MM.1S (cell line): ENCODE measurements around the gene NDUFC2.

Source experiments
- DNase-seq: peaks from one replicate; pipeline ENCODE4 v3.0.0-alpha.2; 2015
- H2AFZ ChIP-seq: fragments of 300-600 bp; sonication (generic); 2 replicates; pipeline ENCODE4 v1.6.0; 2016; ENCODE audit warnings: antibody characterized with exemption, low read length
- H3F3A ChIP-seq: fragments of 300-600 bp; sonication (generic); 2 replicates; pipeline ENCODE4 v1.6.1; 2016; ENCODE audit warnings: mild to moderate bottlenecking, antibody characterized with exemption, low read length, moderate library complexity, mixed read lengths; ENCODE audit not compliant: insufficient read depth
- H3K27ac ChIP-seq: fragments of 300-600 bp; sonication (generic); 2 replicates; pipeline ENCODE4 v1.5.1; 2016; ENCODE audit warnings: mild to moderate bottlenecking, low read length
- H3K27me3 ChIP-seq: fragments of 300-600 bp; sonication (generic); replicated peaks from 2 replicates; pipeline ENCODE4 v1.6.0; 2016; ENCODE audit warnings: low read length; ENCODE audit not compliant: insufficient read depth
- H3K36me3 ChIP-seq: fragments of 300-600 bp; sonication (generic); replicated peaks from 2 replicates; pipeline ENCODE4 v1.6.1; 2016; ENCODE audit warnings: mild to moderate bottlenecking, low read length, mixed read lengths; ENCODE audit not compliant: insufficient read depth
- H3K4me1 ChIP-seq: fragments of 300-600 bp; sonication (generic); 2 replicates; pipeline ENCODE4 v1.6.1; 2016; ENCODE audit warnings: low read length, mixed read lengths
- H3K4me2 ChIP-seq: fragments of 300-600 bp; sonication (generic); 2 replicates; pipeline ENCODE4 v1.6.0; 2016; ENCODE audit warnings: low read depth, low read length
- H3K4me3 ChIP-seq: fragments of 300-600 bp; sonication (generic); 2 replicates; pipeline ENCODE4 v1.5.1; 2016; ENCODE audit warnings: low read length, mixed read lengths
- H3K79me2 ChIP-seq: fragments of 300-600 bp; sonication (generic); 2 replicates; pipeline ENCODE4 v1.6.1; 2016; ENCODE audit warnings: mixed run types, low read length, mixed read lengths
- H3K9ac ChIP-seq: fragments of 300-600 bp; sonication (generic); 2 replicates; pipeline ENCODE4 v1.6.1; 2016; ENCODE audit warnings: low read length, mixed read lengths
- H3K9me2 ChIP-seq: fragments of 300-600 bp; sonication (generic); replicated peaks from 2 replicates; pipeline ENCODE4 v1.6.1; 2016; ENCODE audit warnings: mild to moderate bottlenecking, low read length, mixed read lengths; ENCODE audit not compliant: insufficient read depth
- H3K9me3 ChIP-seq: fragments of 300-600 bp; sonication (generic); replicated peaks from 2 replicates; pipeline ENCODE4 v1.6.1; 2016; ENCODE audit warnings: mild to moderate bottlenecking, low read length, mixed read lengths; ENCODE audit not compliant: insufficient read depth
- H4K20me1 ChIP-seq: fragments of 300-600 bp; sonication (generic); 2 replicates; pipeline ENCODE4 v1.6.1; 2016; ENCODE audit warnings: mild to moderate bottlenecking, low read length, moderate library complexity, mixed read lengths; ENCODE audit not compliant: insufficient read depth
- EZH2 ChIP-seq: fragments of 300-600 bp; sonication (generic); optimal IDR thresholded peaks from 2 replicates; pipeline ENCODE3; 2017; ENCODE audit warnings: low read depth, mild to moderate bottlenecking, antibody characterized with exemption, low read length, mixed read lengths
- EZH2phosphoT487 ChIP-seq: fragments of 300-600 bp; sonication (generic); IDR thresholded peaks from 2 replicates; pipeline ENCODE4 v1.6.1; 2018; ENCODE audit warnings: antibody characterized with exemption, low read length
- TF ChIP-seq, protein P1 (sequence below): fragments of 300-600 bp; sonication (generic); IDR thresholded peaks from 2 replicates; pipeline ENCODE4 v1.5.1; 2016; ENCODE audit warnings: antibody characterized with exemption, low read length, mixed read lengths

NDUFC2 gene

DNA sequence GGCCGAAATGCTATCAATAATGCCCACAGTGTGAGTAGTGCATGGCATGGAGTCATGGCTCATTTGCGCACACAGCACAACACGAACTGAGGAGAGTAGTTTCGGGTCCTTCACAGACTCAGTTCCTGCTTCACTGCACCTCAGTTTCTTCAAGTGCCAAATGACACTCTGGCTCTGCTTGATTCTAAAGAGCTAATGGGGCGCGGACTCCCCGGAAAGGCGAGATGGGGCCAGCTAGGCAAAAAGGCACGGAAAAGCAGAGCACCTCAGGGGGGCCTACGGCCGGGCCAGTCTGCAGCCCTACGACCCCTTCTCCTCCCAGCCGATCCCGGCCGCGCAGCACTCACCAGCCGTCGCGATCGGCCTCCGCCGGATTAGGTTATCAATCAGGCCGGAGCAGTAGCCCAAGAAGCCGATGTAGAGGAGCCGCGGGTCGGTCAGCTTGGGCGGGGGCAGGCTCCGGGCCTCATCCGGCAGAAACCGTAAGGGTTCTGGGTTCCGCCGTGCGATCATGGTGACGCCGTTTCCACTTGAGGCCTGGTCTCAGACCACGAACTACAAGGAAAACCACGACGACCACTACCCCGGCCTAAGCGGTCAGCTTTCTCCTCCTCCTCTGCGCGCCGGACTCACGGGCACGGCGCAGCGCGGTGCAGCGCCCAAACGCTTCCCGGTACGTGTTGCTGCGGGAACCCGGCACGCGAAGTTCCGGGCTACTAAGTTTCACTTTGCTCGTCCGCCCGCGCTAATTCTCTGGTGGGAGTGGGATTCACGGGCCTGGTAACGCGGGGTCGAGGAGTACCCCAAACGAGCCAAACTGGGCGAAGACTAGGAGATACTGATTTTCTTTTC is at the start of gene NDUFC2:
Gene NDUFC2 (minus strand): TSS at position 631 of the 852 bp plus-strand sequence. CDS start 118 bp downstream, at position 513.
- no peaks in the 10 kb centered on the region for H4K20me1 ChIP-seq
- H3F3A ChIP-seq, result no peaks in the 10 kb centered on the region
- no peaks in the 10 kb centered on the region for H3K9me2 ChIP-seq
- DNase-seq, result peak; percentile 79
- H3K27ac ChIP-seq, result peak within 1 kb of the TSS; percentile 60; the same call in 1 of the 2 replicates
- no peaks in the 10 kb centered on the region for H3K36me3 ChIP-seq
- H3K79me2 ChIP-seq, result peaks cover 53% of the 10 kb centered on the region
- H3K9ac ChIP-seq, result peak within 1 kb of the TSS; percentile 90
- no peaks in the 10 kb centered on the region for H3K9me3 ChIP-seq
- H3K4me2 ChIP-seq, result peak within 1 kb of the TSS; percentile 76
- no peaks in the 10 kb centered on the region for H3K27me3 ChIP-seq
- H3K4me1 ChIP-seq, result peaks cover 8% of the 10 kb centered on the region
- no peak for TF ChIP-seq EZH2phosphoT487
- peak within 1 kb of the TSS; percentile 92 for H3K4me3 ChIP-seq
- peak within 1 kb of the TSS; percentile 88 for H2AFZ ChIP-seq

DNA sequence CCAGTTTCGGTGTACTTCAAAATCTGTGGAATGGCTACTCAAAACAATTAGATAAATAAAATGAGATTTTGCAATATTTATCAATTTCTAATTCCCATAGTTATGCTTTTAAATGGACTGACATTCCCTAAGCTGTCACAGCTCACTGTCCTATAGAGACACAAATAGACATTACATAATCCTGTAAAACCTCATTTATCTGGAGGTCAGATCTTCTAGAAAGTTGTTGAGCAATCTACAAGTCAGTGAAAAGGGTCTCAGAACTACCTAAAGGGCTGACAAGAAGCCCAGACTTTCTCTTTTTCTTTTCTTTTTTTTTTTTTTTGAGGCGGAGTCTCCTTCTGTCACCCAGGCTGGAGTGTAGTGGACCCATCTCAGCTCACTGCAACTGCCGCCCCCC is 47.7 kb upstream of the NDUFC2 start:
- TF ChIP-seq, protein P1, sequence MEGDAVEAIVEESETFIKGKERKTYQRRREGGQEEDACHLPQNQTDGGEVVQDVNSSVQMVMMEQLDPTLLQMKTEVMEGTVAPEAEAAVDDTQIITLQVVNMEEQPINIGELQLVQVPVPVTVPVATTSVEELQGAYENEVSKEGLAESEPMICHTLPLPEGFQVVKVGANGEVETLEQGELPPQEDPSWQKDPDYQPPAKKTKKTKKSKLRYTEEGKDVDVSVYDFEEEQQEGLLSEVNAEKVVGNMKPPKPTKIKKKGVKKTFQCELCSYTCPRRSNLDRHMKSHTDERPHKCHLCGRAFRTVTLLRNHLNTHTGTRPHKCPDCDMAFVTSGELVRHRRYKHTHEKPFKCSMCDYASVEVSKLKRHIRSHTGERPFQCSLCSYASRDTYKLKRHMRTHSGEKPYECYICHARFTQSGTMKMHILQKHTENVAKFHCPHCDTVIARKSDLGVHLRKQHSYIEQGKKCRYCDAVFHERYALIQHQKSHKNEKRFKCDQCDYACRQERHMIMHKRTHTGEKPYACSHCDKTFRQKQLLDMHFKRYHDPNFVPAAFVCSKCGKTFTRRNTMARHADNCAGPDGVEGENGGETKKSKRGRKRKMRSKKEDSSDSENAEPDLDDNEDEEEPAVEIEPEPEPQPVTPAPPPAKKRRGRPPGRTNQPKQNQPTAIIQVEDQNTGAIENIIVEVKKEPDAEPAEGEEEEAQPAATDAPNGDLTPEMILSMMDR, result no peak
- no peaks in the 10 kb centered on the region for H3K9me3 ChIP-seq
- no peaks in the 10 kb centered on the region for H3K4me1 ChIP-seq
- H3K9ac ChIP-seq, result no peak overlapping the region
- no peak overlapping the region for H3K4me3 ChIP-seq
- H3K9me2 ChIP-seq, result no peaks in the 10 kb centered on the region
- no peaks in the 10 kb centered on the region for H3K79me2 ChIP-seq
- peaks cover 3% of the 10 kb centered on the region; the same call in 1 of the 2 replicates for H3F3A ChIP-seq
- H4K20me1 ChIP-seq, result no peaks in the 10 kb centered on the region
- H3K4me2 ChIP-seq, result no peak overlapping the region
- H3K27me3 ChIP-seq, result no peaks in the 10 kb centered on the region
- no peak overlapping the region for H3K27ac ChIP-seq
- H3K36me3 ChIP-seq, result no peaks in the 10 kb centered on the region; the same call in 1 of the 2 replicates
- no peak for DNase-seq
- H2AFZ ChIP-seq, result no peak overlapping the region

DNA sequence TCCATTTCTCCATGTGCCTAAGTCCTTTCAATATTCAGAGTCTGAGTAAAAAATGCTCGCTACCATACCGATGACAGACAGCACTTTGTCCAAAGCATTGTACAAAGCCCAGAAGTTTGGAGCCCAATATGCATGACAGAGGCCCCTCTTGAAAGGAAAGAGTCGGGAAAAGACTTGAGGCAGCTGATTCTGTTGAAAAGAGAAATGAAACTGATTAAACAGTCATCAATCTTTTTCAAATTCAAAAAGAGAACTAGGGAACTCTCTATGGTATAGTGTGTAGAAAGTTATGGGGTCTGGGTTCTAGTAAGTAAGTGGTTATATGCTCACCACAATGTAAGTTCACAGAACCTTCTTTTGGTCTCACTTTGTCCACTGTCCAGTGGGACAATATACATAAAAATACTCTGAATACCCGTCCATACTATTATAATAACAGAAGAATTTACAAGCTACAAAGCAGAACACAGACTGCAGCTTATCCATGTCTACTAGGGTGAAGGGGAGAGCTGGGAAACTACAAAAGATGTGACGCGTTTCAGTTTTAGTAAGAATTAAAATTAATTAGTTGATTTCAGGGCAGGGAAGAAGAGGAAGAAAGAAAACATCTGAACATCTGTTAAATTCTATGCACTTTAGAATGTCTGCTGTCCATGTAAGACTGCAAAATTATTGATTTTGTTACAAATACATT is 33.1 kb upstream of the NDUFC2 start:
- no peaks in the 10 kb centered on the region for H3K79me2 ChIP-seq
- no peak overlapping the region for H2AFZ ChIP-seq
- H3K36me3 ChIP-seq, result no peaks in the 10 kb centered on the region
- H3K4me1 ChIP-seq, result no peaks in the 10 kb centered on the region
- no peaks in the 10 kb centered on the region for H3K9me3 ChIP-seq
- no peak overlapping the region for H3K27ac ChIP-seq
- no peak overlapping the region for H3K9ac ChIP-seq
- DNase-seq, result no peak
- no peaks in the 10 kb centered on the region for H4K20me1 ChIP-seq
- no peaks in the 10 kb centered on the region for H3F3A ChIP-seq
- H3K4me2 ChIP-seq, result no peak overlapping the region
- H3K9me2 ChIP-seq, result no peaks in the 10 kb centered on the region
- no peaks in the 10 kb centered on the region for H3K27me3 ChIP-seq
- no peak for TF ChIP-seq EZH2phosphoT487
- TF ChIP-seq EZH2, result no peak
- TF ChIP-seq, protein P1, result no peak
- no peak overlapping the region for H3K4me3 ChIP-seq
